ENCODE data around the gene SLC16A13. TPM values are rescaled to one million over a fixed set of nuclear protein-coding genes. Genes with fewer than 3 reads are reported as not detected.

The SLC16A13 gene
- total and polyA plus RNA-seq, 10 of the 15 experiments (the other 5 are each of a cell fraction or from before 2014, with no cell fraction given), result 0.34 to 12.1 (median 3.3) TPM

DNA sequence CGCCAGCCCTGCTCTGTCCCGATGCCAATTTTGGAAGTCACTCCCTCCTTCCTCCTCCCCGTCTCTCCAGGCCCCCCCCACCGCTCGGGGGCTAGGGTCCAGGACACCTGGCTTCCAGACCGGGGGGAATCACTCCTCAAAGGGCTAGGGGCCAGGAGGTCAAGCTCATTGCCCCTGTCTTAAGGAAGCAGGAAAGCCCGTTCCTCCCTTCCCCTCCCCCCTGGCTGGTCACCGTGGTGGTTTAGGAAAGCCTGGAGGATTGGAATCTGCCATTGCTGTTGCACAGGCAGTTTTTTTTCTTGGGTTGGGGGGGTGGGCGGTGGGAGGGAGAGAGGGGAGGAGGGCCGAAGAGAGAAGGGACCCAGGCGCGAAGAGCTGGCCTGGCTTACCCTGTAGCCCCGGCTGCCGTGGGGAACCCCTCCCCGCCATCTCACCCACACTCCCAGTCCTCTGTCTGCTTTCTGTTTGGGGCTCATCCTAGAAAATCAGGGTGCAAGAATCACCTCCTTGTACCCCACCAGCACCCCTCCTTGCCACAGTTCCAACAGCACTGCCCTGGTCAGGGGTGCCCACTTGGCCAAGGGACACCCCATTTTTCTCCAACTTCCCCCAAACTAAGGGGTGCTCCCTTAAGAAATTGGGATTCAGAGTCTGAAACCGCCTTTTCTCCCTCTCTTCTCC is 15.8 kb upstream of the SLC16A13 start:
- Histone ChIP-seq H3K4me1 (ENCODE audit: control insufficient read depth, insufficient read depth, low read length) (peaks cover 42% of the 10 kb centered on the region), H4K20me1 (ENCODE audit: control insufficient read depth, insufficient read depth) (no peaks in the 10 kb centered on the region), H3K4me2 (ENCODE audit: control insufficient read depth, insufficient read depth) (no peak overlapping the region), H3K27ac (ENCODE audit: control insufficient read depth, insufficient read depth) (no peak overlapping the region), H2AFZ (ENCODE audit: control insufficient read depth, low read depth, low read length) (no peak overlapping the region), H3K27me3 (replicated peaks in 1 of 2; ENCODE audit: control insufficient read depth in 2 of 2, insufficient read depth in 2 of 2, low read length in 1 of 2) (no peaks in the 10 kb centered on the region), H3K4me3 (no peak overlapping the region), H3K79me2 (ENCODE audit: control insufficient read depth, insufficient read depth, low read length) (peaks cover 17% of the 10 kb centered on the region), H3K36me3 (ENCODE audit: control insufficient read depth in 2 of 2, insufficient read depth in 2 of 2, low read length in 1 of 2) (peaks cover 0 to 4% of the 10 kb centered on the region in 2 experiments; a peak in 2 of 4 replicates), H3K9ac (ENCODE audit: control insufficient read depth, insufficient read depth, low read length) (no peak overlapping the region), H3K9me3 (replicated peaks; ENCODE audit: control insufficient read depth, insufficient read depth, low read length) (no peaks in the 10 kb centered on the region)
- in situ Hi-C loops (cut with MboI) (no loop called here), intact Hi-C loops (cut with micrococcal nuclease; ENCODE audit: unreplicated experiment) (loop anchor here (10.0 kb wide), 1 partner anchor 265 kb away; the partner anchor contains the start of gene XAF1)
- ChIA-PET POLR2A (interaction anchor here (0.6 to 1.8 kb wide), 4 partner anchors 16 to 109 kb away, joined by 3 to 6 read pairs (median 4); partner anchors contain the start of gene SLC16A13), CTCF (interaction anchor here (1.2 to 8.8 kb wide), 9 partner anchors 12 to 177 kb away, joined by 3 to 167 read pairs (median 26); partner anchors contain the start of genes RNASEK and SLC16A13), SMC1A (ENCODE audit: uncharacterized antibody, unreplicated experiment) (interaction anchor here (0.8 to 2.8 kb wide), 3 partner anchors 9 to 16 kb away, joined by 3 to 22 read pairs (median 15); partner anchors contain the start of gene RNASEK), RAD21 (ENCODE audit: unreplicated experiment) (interaction anchor here (0.7 to 4.0 kb wide), 4 partner anchors 19 to 177 kb away, joined by 3 to 39 read pairs (median 24); partner anchors contain the start of gene SLC16A11)
- FAIRE-seq, result no peak
- WGBS (ENCODE audit: insufficient coverage, insufficient replicate concordance, low lambda C conversion rate, missing lambda C conversion rate), result 64% methylated on average over 12 of the region's 16 CpGs
- no peak for ATAC-seq
- no peak for DNase-seq (ENCODE audit: low read depth, low spot score)
- BruUV-seq (replicated peaks), result no TSS peak
- TF ChIP-seq TAF1 (IDR thresholded peaks at IDR 0.05; ENCODE audit: borderline replicate concordance, low read depth, low read length) (no peak), NFXL1 (IDR thresholded peaks at IDR 0.05; ENCODE audit: borderline replicate concordance) (no peak), SIN3A (IDR thresholded peaks at IDR 0.05; ENCODE audit: low read depth, low read length) (no peak), JUND (IDR thresholded peaks at IDR 0.05; ENCODE audit: low read depth, low read length) (no peak), RAD51 (IDR thresholded peaks at IDR 0.05) (no peak), RUNX3 (IDR thresholded peaks at IDR 0.05; ENCODE audit: low read length) (no peak), IKZF1 (conservative IDR thresholded peaks at IDR 0.05) (no peak)
- TF ChIP-seq, protein P1, sequence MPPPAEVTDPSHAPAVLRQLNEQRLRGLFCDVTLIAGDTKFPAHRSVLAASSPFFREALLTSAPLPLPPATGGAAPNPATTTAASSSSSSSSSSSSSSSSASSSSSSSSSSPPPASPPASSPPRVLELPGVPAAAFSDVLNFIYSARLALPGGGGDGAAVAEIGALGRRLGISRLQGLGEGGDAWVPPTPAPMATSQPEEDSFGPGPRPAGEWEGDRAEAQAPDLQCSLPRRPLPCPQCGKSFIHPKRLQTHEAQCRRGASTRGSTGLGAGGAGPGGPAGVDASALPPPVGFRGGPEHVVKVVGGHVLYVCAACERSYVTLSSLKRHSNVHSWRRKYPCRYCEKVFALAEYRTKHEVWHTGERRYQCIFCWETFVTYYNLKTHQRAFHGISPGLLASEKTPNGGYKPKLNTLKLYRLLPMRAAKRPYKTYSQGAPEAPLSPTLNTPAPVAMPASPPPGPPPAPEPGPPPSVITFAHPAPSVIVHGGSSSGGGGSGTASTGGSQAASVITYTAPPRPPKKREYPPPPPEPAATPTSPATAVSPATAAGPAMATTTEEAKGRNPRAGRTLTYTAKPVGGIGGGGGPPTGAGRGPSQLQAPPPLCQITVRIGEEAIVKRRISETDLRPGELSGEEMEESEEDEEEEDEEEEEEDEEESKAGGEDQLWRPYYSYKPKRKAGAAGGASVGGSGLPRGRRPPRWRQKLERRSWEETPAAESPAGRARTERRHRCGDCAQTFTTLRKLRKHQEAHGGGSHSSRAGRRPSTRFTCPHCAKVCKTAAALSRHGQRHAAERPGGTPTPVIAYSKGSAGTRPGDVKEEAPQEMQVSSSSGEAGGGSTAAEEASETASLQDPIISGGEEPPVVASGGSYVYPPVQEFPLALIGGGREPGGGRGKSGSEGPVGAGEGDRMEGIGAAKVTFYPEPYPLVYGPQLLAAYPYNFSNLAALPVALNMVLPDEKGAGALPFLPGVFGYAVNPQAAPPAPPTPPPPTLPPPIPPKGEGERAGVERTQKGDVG (CRISPR knock-in tag; IDR thresholded peaks at IDR 0.05), result no peak
- TF ChIP-seq, protein P2, sequence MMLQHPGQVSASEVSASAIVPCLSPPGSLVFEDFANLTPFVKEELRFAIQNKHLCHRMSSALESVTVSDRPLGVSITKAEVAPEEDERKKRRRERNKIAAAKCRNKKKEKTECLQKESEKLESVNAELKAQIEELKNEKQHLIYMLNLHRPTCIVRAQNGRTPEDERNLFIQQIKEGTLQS (IDR thresholded peaks at IDR 0.05; ENCODE audit: borderline replicate concordance, extremely low read depth, low read depth, low read length), result no peak
- TF ChIP-seq, protein P3, sequence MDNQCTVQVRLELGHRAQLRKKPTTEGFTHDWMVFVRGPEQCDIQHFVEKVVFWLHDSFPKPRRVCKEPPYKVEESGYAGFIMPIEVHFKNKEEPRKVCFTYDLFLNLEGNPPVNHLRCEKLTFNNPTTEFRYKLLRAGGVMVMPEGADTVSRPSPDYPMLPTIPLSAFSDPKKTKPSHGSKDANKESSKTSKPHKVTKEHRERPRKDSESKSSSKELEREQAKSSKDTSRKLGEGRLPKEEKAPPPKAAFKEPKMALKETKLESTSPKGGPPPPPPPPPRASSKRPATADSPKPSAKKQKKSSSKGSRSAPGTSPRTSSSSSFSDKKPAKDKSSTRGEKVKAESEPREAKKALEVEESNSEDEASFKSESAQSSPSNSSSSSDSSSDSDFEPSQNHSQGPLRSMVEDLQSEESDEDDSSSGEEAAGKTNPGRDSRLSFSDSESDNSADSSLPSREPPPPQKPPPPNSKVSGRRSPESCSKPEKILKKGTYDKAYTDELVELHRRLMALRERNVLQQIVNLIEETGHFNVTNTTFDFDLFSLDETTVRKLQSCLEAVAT (IDR thresholded peaks at IDR 0.05), result no peak
- TF ChIP-seq, protein P4, sequence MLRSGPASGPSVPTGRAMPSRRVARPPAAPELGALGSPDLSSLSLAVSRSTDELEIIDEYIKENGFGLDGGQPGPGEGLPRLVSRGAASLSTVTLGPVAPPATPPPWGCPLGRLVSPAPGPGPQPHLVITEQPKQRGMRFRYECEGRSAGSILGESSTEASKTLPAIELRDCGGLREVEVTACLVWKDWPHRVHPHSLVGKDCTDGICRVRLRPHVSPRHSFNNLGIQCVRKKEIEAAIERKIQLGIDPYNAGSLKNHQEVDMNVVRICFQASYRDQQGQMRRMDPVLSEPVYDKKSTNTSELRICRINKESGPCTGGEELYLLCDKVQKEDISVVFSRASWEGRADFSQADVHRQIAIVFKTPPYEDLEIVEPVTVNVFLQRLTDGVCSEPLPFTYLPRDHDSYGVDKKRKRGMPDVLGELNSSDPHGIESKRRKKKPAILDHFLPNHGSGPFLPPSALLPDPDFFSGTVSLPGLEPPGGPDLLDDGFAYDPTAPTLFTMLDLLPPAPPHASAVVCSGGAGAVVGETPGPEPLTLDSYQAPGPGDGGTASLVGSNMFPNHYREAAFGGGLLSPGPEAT (IDR thresholded peaks at IDR 0.05; ENCODE audit: low read depth), result no peak
- TF ChIP-seq, protein P5, sequence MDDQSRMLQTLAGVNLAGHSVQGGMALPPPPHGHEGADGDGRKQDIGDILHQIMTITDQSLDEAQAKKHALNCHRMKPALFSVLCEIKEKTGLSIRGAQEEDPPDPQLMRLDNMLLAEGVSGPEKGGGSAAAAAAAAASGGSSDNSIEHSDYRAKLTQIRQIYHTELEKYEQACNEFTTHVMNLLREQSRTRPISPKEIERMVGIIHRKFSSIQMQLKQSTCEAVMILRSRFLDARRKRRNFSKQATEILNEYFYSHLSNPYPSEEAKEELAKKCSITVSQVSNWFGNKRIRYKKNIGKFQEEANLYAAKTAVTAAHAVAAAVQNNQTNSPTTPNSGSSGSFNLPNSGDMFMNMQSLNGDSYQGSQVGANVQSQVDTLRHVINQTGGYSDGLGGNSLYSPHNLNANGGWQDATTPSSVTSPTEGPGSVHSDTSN (IDR thresholded peaks at IDR 0.05; ENCODE audit: insufficient replicate concordance, low read depth, low read length), result no peak

Data from GM12878 (cell line).